Measurements from ENCODE around the gene SLC12A2. TPM values are rescaled to one million over a fixed set of nuclear protein-coding genes. Genes with fewer than 3 reads are reported as not detected.

SLC12A2 gene
- total and polyA plus RNA-seq, 9 of the 15 experiments (the other 6 are each of a cell fraction or from before 2014, with no cell fraction given): 5.1 to 20.3 (median 12.6) TPM

DNA sequence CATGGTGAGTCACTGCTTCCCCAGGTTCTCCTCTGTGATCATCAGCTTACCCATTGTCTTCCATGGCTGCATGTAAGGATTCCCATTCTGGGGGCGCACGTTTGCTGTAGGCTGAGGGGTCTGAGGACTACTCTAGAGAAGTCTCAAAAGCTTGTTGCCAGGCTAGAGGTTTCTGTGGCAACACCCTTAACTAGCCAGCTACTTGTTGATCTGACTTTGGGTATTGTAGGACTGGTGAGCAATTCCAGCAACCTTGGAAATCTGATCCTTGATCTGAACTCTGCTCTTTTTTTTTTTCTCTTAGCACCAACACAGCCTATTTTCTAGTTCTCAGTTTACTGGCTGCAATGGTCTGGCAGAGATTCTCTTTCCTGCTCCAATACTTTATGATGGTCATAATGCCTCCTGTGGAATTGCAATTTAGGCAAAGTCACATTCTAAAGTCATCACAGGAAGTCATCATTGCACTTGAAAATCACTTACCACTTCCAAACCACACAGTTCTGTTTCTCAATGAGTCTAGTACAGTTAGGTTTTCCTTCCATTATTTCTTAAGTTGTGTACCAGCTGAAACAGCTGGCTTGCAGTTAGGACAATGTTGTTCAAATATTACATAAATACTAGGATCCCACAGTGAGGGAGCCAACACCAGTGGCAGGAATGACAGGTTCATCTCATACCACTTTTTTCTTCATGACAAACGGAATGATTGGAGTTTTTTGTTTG lies 110.3 kb downstream of the SLC12A2 start (continued):
- TF ChIP-seq, protein P1, sequence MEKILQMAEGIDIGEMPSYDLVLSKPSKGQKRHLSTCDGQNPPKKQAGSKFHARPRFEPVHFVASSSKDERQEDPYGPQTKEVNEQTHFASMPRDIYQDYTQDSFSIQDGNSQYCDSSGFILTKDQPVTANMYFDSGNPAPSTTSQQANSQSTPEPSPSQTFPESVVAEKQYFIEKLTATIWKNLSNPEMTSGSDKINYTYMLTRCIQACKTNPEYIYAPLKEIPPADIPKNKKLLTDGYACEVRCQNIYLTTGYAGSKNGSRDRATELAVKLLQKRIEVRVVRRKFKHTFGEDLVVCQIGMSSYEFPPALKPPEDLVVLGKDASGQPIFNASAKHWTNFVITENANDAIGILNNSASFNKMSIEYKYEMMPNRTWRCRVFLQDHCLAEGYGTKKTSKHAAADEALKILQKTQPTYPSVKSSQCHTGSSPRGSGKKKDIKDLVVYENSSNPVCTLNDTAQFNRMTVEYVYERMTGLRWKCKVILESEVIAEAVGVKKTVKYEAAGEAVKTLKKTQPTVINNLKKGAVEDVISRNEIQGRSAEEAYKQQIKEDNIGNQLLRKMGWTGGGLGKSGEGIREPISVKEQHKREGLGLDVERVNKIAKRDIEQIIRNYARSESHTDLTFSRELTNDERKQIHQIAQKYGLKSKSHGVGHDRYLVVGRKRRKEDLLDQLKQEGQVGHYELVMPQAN (IDR thresholded peaks at IDR 0.05; ENCODE audit: borderline replicate concordance): no peak
- no peak for TF ChIP-seq CBFA2T3 (IDR thresholded peaks at IDR 0.05)
- TF ChIP-seq RBM17 (IDR thresholded peaks at IDR 0.05; ENCODE audit: borderline replicate concordance, low read depth, low read length): no peak
- no peak for TF ChIP-seq ZNF583 (CRISPR knock-in tag; IDR thresholded peaks at IDR 0.05)
- TF ChIP-seq STAT5B (CRISPR knock-in tag; IDR thresholded peaks at IDR 0.05): no peak
- TF ChIP-seq SAFB2 (IDR thresholded peaks at IDR 0.05; ENCODE audit: borderline replicate concordance, low read depth, low read length, severe bottlenecking): no peak
- TF ChIP-seq, protein P2, sequence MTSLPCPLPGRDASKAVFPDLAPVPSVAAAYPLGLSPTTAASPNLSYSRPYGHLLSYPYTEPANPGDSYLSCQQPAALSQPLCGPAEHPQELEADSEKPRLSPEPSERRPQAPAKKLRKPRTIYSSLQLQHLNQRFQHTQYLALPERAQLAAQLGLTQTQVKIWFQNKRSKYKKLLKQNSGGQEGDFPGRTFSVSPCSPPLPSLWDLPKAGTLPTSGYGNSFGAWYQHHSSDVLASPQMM (CRISPR knock-in tag; IDR thresholded peaks at IDR 0.05): no peak
- TF ChIP-seq ZNF79 (CRISPR knock-in tag; IDR thresholded peaks at IDR 0.05; ENCODE audit: low read depth): no peak

DNA sequence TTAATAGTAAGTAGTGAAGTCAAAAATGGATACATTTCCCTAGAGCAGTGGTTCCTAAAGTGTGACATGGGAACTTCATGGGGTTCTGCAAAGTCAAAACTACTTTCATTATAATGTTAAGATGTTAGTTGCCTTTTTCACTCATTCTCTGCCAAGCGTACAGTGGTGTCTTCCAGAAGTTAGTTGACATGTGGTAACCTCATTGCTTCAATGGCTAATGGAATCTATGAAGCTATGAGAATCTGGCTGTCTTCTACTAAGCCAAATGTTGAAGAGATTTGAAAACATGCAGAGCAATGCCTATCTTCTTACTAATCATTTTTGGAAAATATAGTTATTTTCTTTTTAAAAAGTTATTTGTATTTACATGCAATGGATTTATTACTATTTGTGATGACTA lies 111.8 kb downstream of the SLC12A2 start:
- FAIRE-seq (no peak), DNase-seq (ENCODE audit: extremely low read depth in 1 of 4, low spot score in 3 of 4) (no peak), ATAC-seq (no peak)
- H3K27me3 ChIP-seq (ENCODE audit: control insufficient read depth in 2 of 2, insufficient read depth in 2 of 2, low read length in 2 of 2): no peaks in the 10 kb centered on the region
- in situ Hi-C loops (cut with MboI): no loop called here
- BruUV-seq (replicated peaks): no TSS peak
- CTCF ChIA-PET (ENCODE audit: low intra/inter-chr PET ratio): no interaction called here
- H3K9me3 ChIP-seq (replicated peaks; ENCODE audit: control insufficient read depth, insufficient read depth, low read depth, low read length): no peaks in the 10 kb centered on the region
- WGBS (ENCODE audit: insufficient coverage, low coverage, missing lambda C conversion rate): 83% methylated on average over 1 of the region's 1 CpG
- H3K4me2 ChIP-seq (ENCODE audit: insufficient read depth, low read length): no peak overlapping the region
- H3K4me3 ChIP-seq: no peak overlapping the region
- intact Hi-C loops (cut with micrococcal nuclease): loop anchor here (5.0 kb wide), 1 partner anchor 113 kb away; the partner anchor contains the start of gene SLC12A2
- H3K9ac ChIP-seq (ENCODE audit: insufficient read depth in 1 of 2, low read depth in 2 of 2, low read length in 2 of 2): no peak overlapping the region
- H3K27ac ChIP-seq (ENCODE audit: extremely low read depth, low read depth, low read length): no peak overlapping the region
- no peaks in the 10 kb centered on the region for H4K20me1 ChIP-seq (replicated peaks; ENCODE audit: control insufficient read depth, insufficient read depth, low read length)
- no peaks in the 10 kb centered on the region for H3K79me2 ChIP-seq (ENCODE audit: control insufficient read depth, insufficient read depth, low read length)
- H3K9me1 ChIP-seq (ENCODE audit: control insufficient read depth, insufficient read depth, low read length): no peaks in the 10 kb centered on the region
- H2AFZ ChIP-seq (ENCODE audit: low read depth, low read length): no peak overlapping the region
- no peaks in the 10 kb centered on the region for H3K36me3 ChIP-seq (ENCODE audit: control insufficient read depth, insufficient read depth, low read length)
- TF ChIP-seq MED1 (CRISPR knock-in tag; IDR thresholded peaks at IDR 0.05; ENCODE audit: borderline replicate concordance) (no peak), SAFB (IDR thresholded peaks at IDR 0.05; ENCODE audit: borderline replicate concordance, low read depth, low read length) (no peak), RCOR1 (IDR thresholded peaks at IDR 0.05; ENCODE audit: borderline replicate concordance in 1 of 2, low read depth in 2 of 2, low read length in 2 of 2) (no peak)
- POLR2A ChIA-PET: no interaction called here
- peaks cover 0 to 14% of the 10 kb centered on the region in 2 experiments; a peak in 3 of 5 replicates for H3K4me1 ChIP-seq (replicated peaks in 1 of 2; ENCODE audit: control insufficient read depth in 2 of 2, insufficient read depth in 2 of 2, low read length in 2 of 2)
